Activated CD8-positive, alpha-beta memory T cell treated with anti-CD3 and anti-CD28 coated beads for 24 hours (primary cell): Measurements from ENCODE around the gene DNM1.
"Not testable (repeated sequence)": the region's sequence is repeated elsewhere in the genome, so short reads cannot be mapped to it uniquely, and the experiment has no call there.

ENCODE experiments used
- DNase-seq: peaks from one replicate; pipeline ENCODE4 v3.0.0-alpha.2; 2020

DNM1 gene

GRCh38 chr9:128178806-128179431, 24.3 kb upstream of the DNM1 start:
- no peak for DNase-seq

- no peak for DNase-seq
These were observed 23.2 kb upstream of the DNM1 start for GRCh38 chr9:128180001-128180400.

- DNase-seq, result no peak
These were observed 22.7 kb upstream of the DNM1 start for GRCh38 chr9:128180447-128180846.

GRCh38 chr9:128181480-128181879, 21.7 kb upstream of the DNM1 start:
- DNase-seq, result not testable (repeated sequence)

DNA sequence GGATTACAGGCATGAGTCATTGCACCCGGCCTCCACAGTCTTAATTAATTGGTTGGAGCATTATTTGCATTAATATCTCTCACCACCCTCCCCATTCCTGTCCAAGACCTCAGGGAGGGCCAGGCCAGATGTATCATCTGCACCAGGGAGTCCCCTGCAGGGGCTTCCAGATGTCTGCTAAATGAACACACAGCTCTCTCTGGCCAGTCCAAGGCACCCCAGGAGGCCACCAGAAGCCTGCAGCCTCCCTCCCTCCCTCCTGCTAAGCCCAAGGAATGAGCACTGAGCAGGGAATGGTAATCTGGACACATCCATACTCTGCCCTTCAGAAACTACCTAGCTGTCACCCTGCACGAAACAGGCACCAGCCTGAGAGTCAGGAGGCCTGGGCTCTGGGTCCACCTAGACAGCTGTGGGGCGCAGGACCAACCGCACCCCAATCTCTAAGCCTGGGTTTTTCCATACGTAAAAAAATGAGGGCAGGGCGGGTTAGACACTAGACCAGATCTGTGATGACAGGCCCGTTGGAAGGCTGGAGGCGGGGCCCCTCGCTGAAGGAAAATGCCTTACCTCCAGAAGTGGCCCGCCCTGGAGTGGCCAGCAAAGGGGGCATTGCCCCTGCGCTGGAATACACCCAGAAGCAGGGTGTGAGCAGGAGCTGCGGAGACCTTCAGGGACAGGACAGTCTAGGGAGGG, 20.1 kb upstream of the DNM1 start:
- DNase-seq, result no peak

DNA sequence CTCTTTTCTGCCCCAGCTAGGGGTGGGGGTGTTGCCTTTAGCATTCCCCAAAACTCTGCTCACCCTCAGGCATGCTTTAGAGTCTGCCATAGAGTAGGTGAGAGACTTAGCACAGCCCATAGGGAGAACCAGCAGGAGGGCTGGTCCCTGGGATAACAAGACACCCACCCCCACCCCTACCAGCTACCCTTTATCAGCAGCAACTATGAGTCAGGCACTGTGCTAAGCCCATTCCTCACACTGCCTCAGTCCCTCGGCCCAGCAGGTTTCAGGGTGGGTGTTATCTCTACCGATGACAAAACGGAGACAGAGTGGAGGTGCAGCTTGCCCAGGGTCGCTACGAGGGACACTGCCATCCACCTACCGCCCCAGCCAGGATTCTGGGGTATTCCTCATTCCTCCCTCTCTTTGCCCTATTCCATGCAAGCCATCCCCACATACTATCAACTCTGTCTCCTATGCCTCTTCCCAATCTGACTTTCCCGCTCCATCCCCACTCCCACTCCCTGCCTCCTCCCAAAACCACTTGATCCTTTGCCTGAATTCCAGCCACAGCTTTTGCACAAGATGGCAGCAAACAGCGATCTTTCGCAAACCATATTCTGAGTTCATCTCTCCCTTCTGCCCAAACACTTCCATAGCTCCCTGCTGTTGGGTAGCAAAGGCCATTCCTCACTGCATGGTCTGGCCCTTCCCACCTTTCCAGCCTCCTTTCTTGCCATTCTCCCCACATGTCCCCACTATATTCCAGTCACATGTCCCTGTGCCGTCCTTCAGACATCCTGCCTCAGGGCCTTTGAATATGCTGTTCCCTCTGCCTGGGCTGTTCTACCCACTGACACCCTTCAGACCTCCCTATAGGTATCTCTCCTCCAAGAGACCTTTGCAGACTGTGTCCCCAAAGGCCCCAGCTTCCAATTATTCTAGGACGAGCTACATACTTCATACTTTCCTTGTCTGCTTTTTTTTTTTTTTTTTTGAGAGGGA, 16.9 kb upstream of the DNM1 start:
- DNase-seq, result no peak

DNA sequence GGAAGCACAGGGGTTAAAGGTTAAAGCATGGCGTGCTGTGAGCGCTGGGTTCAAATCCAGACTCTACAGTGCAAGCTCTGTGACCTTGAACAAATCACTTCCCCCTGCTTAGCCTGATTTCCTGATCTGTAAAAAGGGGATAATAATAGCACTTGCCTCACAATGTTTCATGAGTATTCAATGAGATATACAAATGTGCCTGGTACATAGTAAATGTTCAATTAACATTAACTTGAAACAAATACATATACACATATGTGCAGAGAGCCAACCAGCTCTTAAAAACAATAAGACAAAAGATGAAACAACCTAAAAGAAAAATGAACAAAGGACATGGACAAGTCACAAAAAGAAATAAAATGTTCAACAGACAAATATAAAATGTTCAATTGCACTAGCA, 15.8 kb upstream of the DNM1 start:
- no peak for DNase-seq

- no peak for DNase-seq
These were observed 15.0 kb upstream of the DNM1 start for GRCh38 chr9:128188209-128188608.

DNA sequence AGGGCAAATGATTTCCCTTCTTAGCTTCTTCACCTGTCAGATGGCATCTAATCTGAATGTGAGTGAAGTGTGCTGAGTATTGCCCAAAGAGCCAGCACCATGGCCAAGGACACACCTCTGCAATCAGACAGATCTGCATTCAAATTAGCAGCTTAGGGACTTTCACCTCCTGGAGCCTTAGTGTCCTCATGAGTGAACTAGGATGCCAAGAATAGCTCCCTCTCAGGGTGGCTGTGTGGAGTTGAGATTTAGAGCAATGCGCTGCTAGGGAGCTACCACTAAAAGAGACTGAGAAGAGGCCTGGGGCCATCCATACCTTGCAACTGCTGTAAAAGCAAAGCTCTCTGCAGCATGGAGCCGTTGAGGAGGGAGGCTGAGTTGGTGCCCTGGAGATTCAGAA, 13.2 kb upstream of the DNM1 start:
- DNase-seq, result no peak

- DNase-seq, result no peak
These were observed 12.4 kb upstream of the DNM1 start for GRCh38 chr9:128190516-128191405.

DNA sequence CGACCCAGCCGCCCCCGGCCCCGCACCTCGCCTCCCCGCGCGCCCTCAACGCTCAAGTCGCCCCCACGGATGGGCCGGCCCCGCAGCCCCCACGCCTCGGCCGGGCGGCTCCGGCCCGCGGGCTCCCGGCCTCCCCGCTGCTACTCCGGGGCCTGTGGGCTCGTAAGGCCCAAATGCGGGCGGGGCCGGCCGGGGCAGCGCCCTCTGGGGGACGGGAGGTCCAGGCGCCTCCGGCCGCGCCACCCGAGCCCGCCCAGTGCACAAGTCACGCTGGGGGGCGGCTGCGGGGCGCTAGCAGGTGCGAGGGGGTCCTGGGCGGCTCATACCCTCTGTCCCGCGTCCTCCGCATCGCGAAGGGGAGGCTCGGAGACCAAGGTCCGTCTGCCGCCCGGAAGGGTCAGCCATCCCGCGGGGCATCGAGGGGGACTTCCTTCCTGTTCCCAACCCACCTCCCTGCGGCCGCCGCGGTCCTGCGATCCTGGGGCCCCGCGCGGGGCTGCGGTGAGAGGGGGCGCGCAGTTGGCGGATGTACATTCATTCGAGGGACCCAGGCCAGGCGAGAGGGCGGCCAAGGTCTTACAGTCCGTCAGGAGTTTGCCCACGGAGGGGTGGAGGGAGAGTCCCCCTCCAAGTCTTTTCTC, 11.7 kb upstream of the DNM1 start, which contains the start of gene CIZ1:
Gene CIZ1 (minus strand): TSS at position 167 of the 641 bp plus-strand sequence. CDS start 715 bp downstream, outside the sequence.
- DNase-seq, result peak; percentile 91

DNA sequence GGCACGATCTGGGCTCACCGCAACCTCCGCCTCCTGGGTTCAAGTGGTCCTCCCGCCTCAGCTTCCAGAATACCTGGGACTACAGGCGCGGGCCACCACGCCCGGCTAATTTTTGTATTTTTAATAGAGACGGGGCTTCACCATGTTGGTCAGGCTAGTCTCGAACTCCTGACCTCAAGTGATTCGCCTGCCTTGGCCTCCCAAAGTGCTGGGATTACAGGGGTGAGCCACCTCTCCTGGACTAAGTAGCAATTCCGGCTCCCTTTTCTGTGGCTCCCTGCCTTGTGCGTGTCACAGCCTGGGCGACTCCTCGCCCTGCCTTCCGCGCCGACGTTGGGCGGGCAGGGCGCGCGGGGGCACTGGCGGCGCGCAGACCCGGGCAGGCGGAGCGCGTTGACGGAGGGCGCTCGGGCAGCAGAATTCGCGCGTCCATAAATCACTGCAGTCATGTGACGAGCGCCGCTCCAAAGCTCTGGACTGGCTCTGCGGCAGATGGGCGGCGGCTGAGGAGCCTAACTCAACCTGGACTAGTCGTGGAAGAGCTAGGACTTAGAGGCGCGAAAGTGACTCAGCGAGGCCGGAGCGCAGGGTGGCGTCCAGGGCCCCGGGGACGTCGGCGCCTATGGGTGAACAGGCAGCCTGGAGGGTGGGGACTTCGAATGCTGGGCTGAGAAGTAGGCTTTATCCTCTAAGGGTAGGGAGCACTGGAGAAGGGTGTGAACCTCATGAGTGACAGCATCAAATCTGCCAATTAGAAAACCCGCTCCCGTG, 10.4 kb upstream of the DNM1 start:
- no peak for DNase-seq

GRCh38 chr9:128193469-128194096, 9.6 kb upstream of the DNM1 start:
- no peak for DNase-seq

- no peak for DNase-seq
These were observed 1.5 kb upstream of the DNM1 start for GRCh38 chr9:128201441-128202369.

DNA sequence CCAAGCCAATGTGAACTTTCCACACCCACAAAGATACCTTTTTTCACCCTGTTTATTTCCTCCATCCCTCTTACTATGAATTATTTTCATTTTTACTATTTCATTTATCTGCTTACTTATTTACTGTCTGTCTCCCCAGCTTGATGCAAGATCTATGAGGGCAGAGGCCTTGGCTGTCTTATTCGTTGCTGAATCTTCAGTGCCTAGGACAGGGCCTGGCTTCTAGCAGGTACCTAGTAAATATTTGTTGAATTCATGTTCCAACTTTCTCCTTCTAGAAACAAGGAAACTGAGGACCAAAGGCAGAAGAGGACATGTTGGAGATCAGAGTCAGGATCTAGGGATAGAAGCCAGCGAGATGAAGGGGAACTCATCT, 543 bp upstream of the DNM1 start:
- DNase-seq, result no peak

DNA sequence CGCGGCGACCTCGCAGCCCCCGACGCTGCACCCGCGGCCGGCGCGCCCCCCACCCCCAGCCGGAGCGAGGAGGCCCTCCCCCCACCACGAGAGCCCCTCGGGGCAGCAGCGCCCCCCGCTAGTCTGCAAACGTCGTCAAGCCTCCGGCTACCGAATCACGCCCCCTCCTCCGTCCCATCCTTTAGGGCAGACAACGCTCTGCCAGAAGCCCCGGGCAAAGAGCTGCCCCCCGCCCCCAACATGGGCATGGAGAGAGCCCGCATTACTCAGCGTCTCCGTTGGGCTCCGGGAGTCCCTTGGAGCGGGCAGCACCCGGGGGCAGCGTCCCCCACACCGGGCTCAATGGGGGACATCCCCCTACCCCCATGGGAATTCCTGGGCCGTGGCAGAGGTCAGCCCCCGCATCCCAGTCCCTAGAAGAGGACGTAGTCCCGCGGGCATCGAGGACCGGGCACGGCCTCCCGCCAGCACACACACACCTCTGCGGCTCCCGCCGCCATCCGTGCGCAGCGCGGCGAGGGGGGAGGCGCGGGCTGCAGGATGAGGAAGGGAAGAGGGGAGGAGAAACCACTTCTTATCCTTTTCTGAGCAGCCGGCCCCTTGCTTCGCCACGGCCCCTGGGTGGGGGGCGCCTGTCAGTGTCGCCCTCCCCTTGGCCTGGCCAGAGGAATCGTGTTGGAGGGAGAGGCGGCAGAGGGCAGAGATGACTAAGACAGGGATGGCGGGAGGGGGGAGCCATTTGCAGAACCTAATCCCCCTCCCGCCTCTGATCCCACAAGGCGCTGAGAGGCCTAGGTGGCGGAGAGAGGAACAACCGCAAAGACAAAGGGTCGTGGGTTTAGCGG, 750 bp downstream of the DNM1 start:
- peak; percentile 65 for DNase-seq

- DNase-seq, result no peak
These were observed 1.7 kb downstream of the DNM1 start for GRCh38 chr9:128204858-128205257.

GRCh38 chr9:128205296-128205944, 2.2 kb downstream of the DNM1 start:
- DNase-seq, result no peak
